ENCODE data around the gene PKDREJ.

The PKDREJ gene

DNA sequence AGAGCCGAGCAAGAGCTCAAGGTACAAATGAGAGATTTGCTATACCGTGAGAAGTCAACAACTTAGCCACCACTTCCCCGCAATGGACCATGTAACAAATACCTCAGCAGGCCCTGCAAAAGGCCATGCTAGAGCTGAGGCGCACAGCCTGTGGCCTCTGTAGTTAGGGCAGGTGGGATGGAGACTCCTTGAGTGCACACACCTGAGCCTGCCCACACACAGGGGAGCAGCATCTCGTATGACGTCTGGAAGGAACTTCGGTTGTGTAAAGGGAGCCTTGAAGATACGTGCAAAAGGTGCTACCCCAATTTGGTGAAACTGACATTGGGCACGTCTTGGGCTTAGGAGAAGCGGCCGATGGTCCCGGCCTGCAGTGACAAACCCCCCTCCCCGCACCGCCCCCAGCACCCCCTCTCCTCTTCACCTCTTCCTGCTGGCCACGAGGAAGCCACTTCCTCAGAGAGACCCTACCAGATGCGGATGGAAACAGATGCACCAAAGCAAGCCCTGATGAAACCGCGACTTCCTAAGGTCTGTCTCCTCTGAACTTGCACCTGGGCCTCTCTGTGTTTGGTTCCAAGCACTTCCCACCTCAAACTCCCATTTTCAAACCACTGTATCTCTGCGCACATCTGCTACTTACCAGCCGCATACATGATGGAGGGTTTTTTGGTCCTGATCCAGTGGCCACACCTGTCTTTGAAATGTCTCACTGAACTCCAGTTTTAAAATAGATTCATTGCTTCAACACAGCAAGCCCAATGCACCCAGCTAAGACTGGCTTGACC lies 23.7 kb downstream of the PKDREJ start:
- no peak for DNase-seq (ENCODE audit: low read depth)

DNA sequence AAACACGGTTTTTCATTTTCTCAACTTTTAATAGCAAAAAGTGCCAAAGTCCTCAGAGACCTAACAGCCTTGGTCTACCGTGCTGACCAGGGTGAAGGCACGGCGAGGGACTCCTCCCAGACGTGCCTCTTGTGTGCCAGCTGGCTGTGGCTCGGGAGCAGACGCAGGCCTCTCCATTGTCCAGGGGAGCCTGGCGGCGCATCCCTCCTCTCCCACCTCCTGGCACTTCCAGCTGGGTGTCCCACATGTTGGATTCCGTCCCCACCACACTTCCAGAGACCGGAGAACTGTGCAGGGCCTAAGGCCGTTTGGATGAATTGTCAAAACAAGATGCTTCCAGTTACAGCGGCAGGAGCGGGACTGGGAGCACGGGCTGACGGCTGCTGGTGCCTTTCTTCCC lies 24.6 kb downstream of the PKDREJ start:
- DNase-seq (ENCODE audit: low read depth): no peak

GRCh38 chr22:46237453-46238124 lies 25.6 kb downstream of the PKDREJ start:
- DNase-seq (ENCODE audit: low read depth): no peak

DNA sequence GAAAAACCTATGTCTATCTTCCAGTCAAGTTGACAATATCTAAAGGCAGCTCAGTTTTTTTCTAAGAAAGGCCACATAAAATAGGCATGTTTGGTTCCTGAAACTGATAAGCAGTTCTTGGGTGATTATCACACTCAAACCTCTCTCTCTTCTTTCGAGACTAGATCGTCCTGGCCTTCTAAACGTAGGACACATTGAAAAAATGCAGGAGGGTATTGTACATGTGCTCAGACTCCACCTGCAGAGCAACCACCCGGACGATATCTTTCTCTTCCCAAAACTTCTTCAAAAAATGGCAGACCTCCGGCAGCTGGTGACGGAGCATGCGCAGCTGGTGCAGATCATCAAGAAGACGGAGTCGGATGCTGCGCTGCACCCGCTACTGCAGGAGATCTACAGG lies 28.2 kb downstream of the PKDREJ start:
- no peak for DNase-seq (ENCODE audit: low read depth)

DNA sequence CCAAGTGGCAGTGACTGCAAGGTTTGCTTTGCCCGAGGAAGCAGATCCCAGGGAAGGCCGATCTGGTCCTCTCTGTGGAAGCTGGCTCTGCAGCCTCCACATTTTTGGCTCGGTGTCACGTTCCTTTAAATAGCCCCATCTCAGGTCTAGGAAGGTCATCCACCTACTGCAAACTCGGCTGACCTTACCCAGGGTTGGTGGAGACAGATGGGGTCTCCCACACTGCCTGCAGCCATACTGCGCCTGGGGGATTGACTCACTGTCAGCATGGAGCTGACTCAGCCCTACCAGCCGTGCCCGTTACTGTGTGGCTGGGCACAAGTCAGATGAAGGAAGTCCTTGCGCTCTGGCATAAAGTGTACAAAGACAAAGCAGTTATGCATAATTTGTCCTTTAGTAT lies 29.9 kb downstream of the PKDREJ start:
- DNase-seq (ENCODE audit: low read depth): no peak

DNA sequence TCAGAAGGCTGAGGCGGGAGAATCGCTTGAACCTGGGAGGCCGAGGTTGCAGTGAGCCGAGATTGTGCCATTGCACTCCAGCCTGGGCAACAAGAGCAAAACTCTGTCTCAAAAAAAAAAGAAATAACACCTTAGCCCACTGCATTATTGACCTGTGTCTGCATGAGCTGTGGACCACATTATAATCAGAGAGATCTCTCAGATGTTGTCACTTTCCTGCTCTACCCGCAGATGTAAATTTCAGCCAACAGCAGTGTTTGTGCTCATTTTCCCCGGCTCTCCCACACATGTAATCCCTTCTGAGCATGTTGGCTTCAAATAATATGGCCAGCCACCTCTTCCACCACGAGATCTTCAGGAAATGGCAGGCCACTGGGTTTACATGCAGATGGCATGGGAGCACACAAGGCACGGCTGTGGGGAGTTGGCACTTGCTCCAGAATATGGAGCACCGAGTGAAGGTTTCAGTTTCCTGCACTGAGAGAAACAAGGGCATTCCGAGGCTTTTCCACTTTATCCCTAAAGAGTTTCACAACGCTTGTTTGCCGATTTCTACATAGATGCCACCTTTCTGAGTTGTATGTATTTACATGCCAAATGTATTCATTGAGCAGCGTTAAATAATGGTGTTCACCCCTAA lies 32.8 kb downstream of the PKDREJ start:
- DNase-seq (ENCODE audit: low read depth): no peak

DNA sequence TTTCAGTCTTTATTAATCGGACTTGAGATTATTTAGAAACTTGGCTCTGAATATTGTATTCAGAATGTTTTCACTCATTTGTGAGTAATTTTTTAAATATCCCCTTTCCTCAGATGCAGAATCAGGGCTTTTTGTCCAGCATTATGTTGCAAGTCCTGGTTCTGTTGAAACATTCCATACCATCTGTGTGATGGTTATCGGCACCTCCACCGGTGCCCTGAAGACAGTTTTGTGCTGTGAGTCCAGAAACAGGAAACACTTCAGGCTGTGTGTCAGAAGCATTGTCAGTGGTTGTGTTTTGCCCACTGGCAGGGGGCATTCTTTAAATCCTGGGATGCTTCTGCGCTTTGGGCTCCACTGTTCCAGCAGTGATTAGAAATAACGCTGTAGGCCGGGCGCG lies 33.4 kb downstream of the PKDREJ start:
- no peak for DNase-seq (ENCODE audit: low read depth)

- no peak for DNase-seq (ENCODE audit: low read depth)
These were observed 36.6 kb downstream of the PKDREJ start for GRCh38 chr22:46226577-46226976.

DNA sequence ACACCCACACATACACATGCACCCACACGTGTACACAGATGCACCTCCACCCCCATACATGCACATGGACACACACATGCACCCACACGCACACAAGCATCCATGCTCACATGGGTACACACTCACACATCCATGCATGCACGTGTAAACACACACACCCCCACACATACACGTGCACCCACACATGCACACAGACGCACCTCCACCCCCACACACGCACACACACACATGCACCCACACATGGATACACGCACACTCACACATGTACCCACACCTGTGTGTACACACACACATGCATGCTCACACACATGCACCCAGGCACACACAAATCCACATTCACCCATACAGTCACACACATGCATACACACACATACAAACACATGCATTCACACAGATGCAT lies 37.5 kb downstream of the PKDREJ start:
- no peak for DNase-seq (ENCODE audit: low read depth)

DNA sequence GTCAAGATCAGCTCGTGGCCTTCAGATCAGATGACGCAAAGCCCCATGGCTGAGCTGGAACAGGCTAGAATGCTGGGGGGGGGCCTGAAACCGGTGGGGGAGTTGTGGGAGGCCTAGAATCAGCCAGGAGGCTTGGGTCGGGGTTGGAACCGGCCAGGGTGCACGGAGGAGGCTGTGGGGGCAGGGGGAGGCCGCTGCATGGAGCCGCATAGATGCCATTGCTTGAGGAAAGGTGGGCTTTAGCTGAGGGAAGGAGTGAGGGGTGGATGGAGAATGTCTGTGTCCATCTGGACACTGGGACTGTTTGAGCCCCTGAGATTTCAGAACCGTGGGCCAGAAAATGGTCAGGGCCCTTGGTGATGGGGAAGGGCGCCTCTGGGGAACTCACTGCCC lies 38.2 kb downstream of the PKDREJ start:
- DNase-seq (ENCODE audit: low read depth): no peak

DNA sequence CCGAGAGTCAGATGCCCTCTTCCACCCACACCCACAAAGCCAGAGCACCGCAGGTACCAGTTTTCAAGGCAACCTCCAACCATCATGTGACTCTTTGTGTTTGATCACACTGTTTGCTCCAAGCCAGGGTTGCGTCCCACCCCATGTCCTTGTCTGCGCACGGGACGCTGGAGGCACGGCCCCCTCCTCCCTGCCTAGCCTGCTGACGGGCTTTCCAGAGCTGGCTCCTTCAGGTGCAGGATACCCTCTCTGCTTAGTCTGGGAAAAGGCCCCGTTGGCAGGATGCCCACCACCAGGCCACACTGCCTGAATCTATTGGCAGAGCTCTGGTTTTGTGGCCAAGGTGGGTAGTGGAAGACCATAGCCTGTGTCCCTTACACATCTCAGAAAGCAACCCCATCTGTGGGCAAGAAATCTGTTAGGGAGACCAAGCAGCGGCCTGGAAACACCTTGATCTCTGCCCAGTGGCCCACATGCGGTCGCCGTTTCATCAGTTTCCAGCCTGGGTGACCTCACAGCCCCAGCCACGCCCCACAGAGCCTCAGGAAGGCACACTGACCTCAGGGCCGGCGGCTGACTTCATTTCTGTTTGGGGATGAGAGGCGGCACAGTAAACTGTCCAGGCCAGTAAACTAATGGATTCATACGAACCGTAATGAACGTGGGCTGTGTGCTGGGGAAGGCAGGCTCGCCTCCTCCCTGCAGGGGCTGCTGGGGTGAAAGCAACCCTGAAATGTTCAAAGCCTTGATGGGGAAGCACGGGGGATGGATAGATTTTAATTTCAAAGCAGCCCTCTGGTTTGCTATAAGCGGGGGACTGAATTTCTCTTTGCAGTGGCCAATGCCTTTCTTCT lies 38.9 kb downstream of the PKDREJ start:
- no peak for DNase-seq (ENCODE audit: low read depth)

DNA sequence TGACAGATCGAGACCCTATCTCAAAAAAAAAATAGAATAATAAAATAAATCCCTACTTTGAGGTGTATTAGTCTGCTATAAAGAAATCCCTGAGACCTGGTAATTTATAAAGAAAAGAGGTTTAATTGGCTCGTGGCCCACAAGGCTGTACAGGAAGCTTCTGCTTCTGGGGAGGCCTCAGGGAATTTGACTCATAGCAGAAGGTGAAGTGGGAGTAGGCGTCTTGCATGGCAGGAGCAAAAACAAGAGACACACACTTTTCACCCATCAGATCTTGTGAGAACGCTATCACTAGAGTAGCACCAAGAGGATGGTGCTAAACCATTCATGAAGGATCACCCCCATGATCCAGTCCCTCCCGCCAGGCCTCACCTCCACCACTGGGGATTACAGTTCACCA lies 42.2 kb downstream of the PKDREJ start:
- DNase-seq (ENCODE audit: low read depth): no peak

DNA sequence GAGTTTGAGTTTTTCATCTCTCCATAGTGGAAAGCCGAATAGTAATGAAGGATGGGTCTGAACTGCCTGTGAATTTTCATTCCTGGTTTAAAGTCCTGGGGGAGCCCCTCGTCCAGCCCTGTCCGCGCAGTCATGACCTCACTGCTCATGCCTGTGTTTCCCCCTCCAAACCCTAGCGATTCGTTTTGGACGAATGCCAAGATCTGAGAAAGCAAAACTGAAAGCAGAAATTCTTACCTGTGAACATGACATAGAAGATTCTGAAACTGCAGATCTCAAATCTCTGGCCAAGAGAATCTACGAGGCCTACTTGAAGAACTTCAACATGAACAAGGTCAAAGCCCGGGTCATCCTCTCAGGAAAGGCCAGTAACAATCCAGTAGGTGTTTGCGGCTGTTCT lies 43.5 kb downstream of the PKDREJ start:
- DNase-seq (ENCODE audit: low read depth): no peak

GRCh38 chr22:46214616-46215015 lies 48.5 kb downstream of the PKDREJ start:
- no peak for DNase-seq (ENCODE audit: low read depth)

DNA sequence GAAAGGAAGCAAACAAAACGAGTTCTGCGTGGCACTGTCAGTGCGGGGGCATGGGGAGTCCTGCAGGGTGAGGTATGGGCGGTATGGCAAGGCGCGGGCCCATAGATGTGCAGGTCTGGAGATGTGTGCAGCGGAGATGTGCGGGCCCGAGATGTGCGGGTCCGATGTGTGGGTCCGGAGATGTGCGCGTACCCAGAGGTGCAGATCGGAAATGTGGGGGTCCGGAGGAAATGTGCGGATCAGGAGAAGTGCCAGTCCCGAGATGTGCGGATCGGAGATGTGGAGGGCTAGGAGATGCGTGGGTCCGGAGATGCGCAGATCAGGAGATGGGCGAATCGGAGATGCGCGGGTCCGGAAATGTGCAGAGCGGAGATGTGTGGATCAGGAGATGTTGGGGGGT lies 49.0 kb downstream of the PKDREJ start:
- DNase-seq (ENCODE audit: low read depth): no peak

DNA sequence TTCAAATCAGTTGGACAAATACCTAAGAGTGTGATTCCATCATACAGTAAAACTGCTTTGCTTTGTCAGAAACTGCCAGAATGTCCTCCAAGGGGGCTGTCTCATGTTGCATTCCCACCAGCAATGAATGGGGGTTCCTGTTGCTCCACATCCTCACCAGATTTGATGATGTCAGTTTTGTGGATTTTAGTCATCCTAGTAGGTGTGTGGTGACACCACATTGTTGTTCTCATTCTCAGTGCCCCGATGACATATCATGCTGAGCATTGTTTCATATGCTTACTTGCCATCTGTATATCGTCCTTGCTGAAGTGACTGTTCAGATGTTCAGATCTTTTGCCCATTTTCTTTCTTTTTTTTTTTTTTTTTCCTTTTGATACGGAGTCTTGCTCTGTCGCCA lies 50.1 kb downstream of the PKDREJ start:
- DNase-seq (ENCODE audit: low read depth): no peak

DNA sequence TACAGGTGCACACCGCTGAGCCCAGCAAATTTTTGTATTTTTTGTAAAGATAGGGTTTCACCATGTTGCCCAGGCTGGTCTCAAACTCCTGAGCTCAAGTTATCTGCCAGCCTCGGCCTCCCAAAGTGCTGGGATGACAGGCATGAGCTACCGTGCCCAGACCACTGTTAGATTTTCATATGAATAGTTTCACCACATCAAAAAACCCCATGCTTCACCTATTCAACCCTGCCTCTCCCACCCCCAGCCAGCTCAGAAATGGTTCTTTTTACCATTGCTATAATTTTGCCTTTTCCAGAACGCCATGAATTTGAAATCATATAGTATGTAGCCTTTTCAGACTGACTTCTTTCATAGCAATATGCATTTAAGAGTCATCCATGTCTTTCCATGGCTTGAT lies 50.9 kb downstream of the PKDREJ start:
- no peak for DNase-seq (ENCODE audit: low read depth)

- DNase-seq (ENCODE audit: low read depth): no peak
These were observed 53.9 kb downstream of the PKDREJ start for GRCh38 chr22:46209262-46209661.
